Measurements from ENCODE around the gene MAD2L2.
"Not testable (repeated sequence)": the region's sequence is repeated elsewhere in the genome, so short reads cannot be mapped to it uniquely, and the experiment has no call there.

The MAD2L2 gene

DNA sequence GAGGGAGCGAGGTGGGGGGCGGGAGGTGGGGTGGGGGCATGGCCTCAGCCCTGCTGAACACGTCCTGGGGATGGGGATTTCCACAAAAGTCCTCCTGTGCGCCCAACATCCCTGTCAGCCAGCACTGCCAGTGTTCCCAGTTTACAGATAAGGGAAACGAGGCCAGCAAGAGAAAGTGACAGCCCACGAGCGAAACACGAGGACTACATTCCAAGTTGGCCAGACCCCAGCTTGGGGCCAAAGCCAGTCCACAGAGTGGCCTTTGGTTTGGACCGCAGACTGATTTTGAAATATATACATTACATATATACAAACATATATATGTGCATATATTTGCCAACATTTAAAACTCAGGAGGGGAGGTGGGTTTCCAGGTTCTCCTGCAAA, 31.7 kb downstream of the MAD2L2 start:
- H3K9me3 Mint-ChIP-seq: no peaks in the 10 kb centered on the region
- H3K36me3 Mint-ChIP-seq (ENCODE audit: low read depth): no peaks in the 10 kb centered on the region
- peaks cover 74% of the 10 kb centered on the region for H3K27me3 Mint-ChIP-seq
- H3K27ac Mint-ChIP-seq: no peak overlapping the region
- no peak overlapping the region for H3K4me3 Mint-ChIP-seq
- peaks cover 18% of the 10 kb centered on the region for H3K4me1 Mint-ChIP-seq (ENCODE audit: low read depth)
- intact Hi-C loops (cut with micrococcal nuclease): no loop called here

GRCh38 chr1:11648732-11649158, 32.2 kb downstream of the MAD2L2 start:
- no peaks in the 10 kb centered on the region for H3K36me3 Mint-ChIP-seq (ENCODE audit: low read depth)
- intact Hi-C loops (cut with micrococcal nuclease): no loop called here
- peaks cover 70% of the 10 kb centered on the region for H3K27me3 Mint-ChIP-seq
- no peak overlapping the region for H3K4me3 Mint-ChIP-seq
- no peak overlapping the region for H3K27ac Mint-ChIP-seq
- H3K4me1 Mint-ChIP-seq (ENCODE audit: low read depth): peaks cover 18% of the 10 kb centered on the region
- H3K9me3 Mint-ChIP-seq: no peaks in the 10 kb centered on the region

GRCh38 chr1:11648039-11648438, 32.9 kb downstream of the MAD2L2 start:
- intact Hi-C loops (cut with micrococcal nuclease): no loop called here
- Mint-ChIP-seq H3K27me3 (peaks cover 65% of the 10 kb centered on the region), H3K4me3 (no peak overlapping the region), H3K27ac (no peak overlapping the region), H3K4me1 (ENCODE audit: low read depth) (peaks cover 18% of the 10 kb centered on the region), H3K36me3 (ENCODE audit: low read depth) (no peaks in the 10 kb centered on the region), H3K9me3 (no peaks in the 10 kb centered on the region)

- H3K27ac Mint-ChIP-seq: no peak overlapping the region
- H3K36me3 Mint-ChIP-seq (ENCODE audit: low read depth): no peaks in the 10 kb centered on the region
- intact Hi-C loops (cut with micrococcal nuclease): no loop called here
- H3K9me3 Mint-ChIP-seq: no peaks in the 10 kb centered on the region
- peaks cover 59% of the 10 kb centered on the region for H3K27me3 Mint-ChIP-seq
- H3K4me1 Mint-ChIP-seq (ENCODE audit: low read depth): peaks cover 18% of the 10 kb centered on the region
- H3K4me3 Mint-ChIP-seq: no peak overlapping the region
These were observed 33.6 kb downstream of the MAD2L2 start for GRCh38 chr1:11647333-11647732.

GRCh38 chr1:11646317-11646716, 34.6 kb downstream of the MAD2L2 start:
- Mint-ChIP-seq H3K4me1 (ENCODE audit: low read depth) (peaks cover 18% of the 10 kb centered on the region), H3K27ac (no peak overlapping the region), H3K9me3 (no peaks in the 10 kb centered on the region), H3K36me3 (ENCODE audit: low read depth) (no peaks in the 10 kb centered on the region), H3K4me3 (no peak overlapping the region), H3K27me3 (peaks cover 58% of the 10 kb centered on the region)
- intact Hi-C loops (cut with micrococcal nuclease): no loop called here

DNA sequence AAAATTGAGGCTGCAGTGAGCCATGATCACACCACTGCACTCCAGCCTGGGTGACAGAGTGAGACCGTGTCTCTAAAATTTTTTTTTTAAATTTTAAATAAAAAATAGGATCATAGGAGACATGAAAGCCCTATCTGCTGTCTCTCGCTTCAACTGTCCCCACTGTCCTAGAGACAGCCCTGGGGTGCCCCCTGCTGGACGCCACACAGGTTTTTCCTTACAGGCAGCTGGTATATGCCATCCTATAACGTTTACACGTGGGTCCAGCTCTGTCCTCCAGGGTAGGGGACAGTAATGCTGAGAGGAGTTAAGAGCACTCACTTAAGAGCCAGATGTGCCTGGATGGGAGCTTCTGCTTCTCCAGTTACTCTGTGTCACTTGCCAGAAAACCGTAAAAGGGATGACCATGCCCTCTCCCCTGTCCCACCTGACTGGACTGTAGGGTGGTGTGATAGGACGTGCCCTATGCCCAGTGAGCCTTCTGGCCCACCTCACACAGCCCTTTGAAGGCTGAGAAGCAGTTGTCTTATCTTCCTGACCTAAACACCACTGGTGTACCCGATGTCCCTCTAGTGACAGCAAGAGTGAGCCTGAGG, 35.2 kb downstream of the MAD2L2 start:
- Mint-ChIP-seq H3K27me3 (peaks cover 57% of the 10 kb centered on the region), H3K36me3 (ENCODE audit: low read depth) (no peaks in the 10 kb centered on the region), H3K4me1 (ENCODE audit: low read depth) (peaks cover 12% of the 10 kb centered on the region), H3K4me3 (no peak overlapping the region), H3K9me3 (no peaks in the 10 kb centered on the region), H3K27ac (no peak overlapping the region)
- intact Hi-C loops (cut with micrococcal nuclease): no loop called here

DNA sequence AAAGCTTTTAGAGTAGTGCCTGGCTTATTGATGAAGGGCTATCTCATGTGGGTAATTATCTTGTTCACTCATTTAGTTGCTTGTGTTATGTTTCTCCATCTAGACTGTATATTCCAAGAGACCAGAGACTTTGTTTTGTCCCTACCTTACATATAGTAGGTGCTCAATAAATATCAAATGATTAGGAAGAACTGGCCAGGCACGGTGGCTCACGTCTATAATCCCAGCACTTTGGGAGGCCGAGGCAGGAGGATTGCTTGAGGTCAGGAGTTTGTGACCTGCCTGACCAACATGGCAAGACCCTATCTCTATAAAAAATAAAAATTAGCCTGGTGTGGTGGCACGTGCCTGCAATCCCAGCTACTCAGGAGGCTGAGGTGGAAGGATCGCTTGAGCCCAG, 35.7 kb downstream of the MAD2L2 start:
- peaks cover 53% of the 10 kb centered on the region for H3K27me3 Mint-ChIP-seq
- intact Hi-C loops (cut with micrococcal nuclease): no loop called here
- H3K9me3 Mint-ChIP-seq: no peaks in the 10 kb centered on the region
- H3K4me1 Mint-ChIP-seq (ENCODE audit: low read depth): peaks cover 7% of the 10 kb centered on the region
- H3K36me3 Mint-ChIP-seq (ENCODE audit: low read depth): no peaks in the 10 kb centered on the region
- no peak overlapping the region for H3K27ac Mint-ChIP-seq
- no peak overlapping the region for H3K4me3 Mint-ChIP-seq

DNA sequence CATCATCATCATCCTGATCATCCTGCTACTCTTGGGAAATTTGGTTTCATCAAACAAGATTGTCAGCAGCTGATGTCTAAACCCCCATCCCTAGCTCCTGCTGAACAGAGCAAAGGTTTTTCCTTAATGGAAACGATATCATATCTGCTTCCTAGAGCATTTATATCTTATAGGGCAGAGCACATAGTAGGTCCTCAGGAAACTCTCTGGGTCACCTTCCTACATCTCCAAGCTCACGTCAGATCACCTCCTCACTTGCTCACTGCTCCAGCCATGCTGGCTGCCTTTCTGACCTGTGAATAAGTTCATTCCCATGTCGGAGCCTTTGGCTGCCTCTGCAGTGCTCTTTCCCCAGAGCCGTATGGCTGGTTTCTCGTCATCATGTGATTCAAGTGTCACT, 37.2 kb downstream of the MAD2L2 start:
- H3K4me1 Mint-ChIP-seq (ENCODE audit: low read depth): no peaks in the 10 kb centered on the region
- peaks cover 45% of the 10 kb centered on the region for H3K27me3 Mint-ChIP-seq

DNA sequence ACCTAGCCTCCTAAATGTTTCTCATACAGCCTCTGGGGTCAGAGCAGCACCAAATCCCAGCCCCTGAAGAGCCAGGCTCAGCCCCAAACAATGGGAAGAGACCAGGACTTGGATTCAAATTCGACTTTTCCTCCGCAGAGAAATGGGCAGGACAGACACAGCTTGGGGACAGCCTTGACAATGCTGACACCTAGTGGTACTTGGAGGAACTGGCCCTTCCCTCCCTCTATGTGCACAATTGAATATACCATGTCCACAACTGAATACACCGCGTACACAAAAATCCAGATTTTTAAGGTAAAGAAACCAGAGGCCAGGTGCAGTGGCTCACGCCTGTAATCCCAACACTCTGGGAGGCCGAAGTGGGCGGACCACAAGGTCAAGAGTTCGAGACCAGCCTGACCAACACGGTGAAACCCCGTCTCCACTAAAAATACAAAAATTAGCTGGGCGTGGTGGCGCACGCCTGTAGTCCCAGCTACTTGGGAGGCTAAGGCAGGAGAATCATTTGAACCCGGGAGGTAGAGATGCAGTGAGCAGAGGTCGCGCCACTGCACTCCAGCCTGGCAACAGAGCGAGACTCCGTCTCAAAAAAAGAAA, 38.4 kb downstream of the MAD2L2 start:
- intact Hi-C loops (cut with micrococcal nuclease): loop anchor here (2.0 kb wide), 1 partner anchor 606 kb away; no protein-coding TSS in a partner anchor
- not testable (repeated sequence) for H3K9me3 Mint-ChIP-seq; H3K4me3 Mint-ChIP-seq; H3K27ac Mint-ChIP-seq; H3K4me1 Mint-ChIP-seq (ENCODE audit: low read depth); H3K36me3 Mint-ChIP-seq (ENCODE audit: low read depth)
- H3K27me3 Mint-ChIP-seq: peaks cover 41% of the 10 kb centered on the region

More for the DNA sequence above, 37.2 kb downstream of the MAD2L2 start:
- intact Hi-C loops (cut with micrococcal nuclease): loop anchor here (2.0 kb wide), 1 partner anchor 607 kb away; no protein-coding TSS in a partner anchor
- Mint-ChIP-seq H3K36me3 (ENCODE audit: low read depth) (no peaks in the 10 kb centered on the region), H3K4me3 (no peak overlapping the region), H3K27ac (no peak overlapping the region), H3K9me3 (no peaks in the 10 kb centered on the region)

GRCh38 chr1:11641776-11642305, 39.1 kb downstream of the MAD2L2 start:
- H3K4me1 Mint-ChIP-seq (ENCODE audit: low read depth): no peaks in the 10 kb centered on the region
- intact Hi-C loops (cut with micrococcal nuclease): loop anchor here (2.0 kb wide), 2 partner anchors 305 to 605 kb away; no protein-coding TSS in a partner anchor
- H3K4me3 Mint-ChIP-seq: no peak overlapping the region
- H3K27me3 Mint-ChIP-seq: peaks cover 35% of the 10 kb centered on the region
- H3K9me3 Mint-ChIP-seq: no peaks in the 10 kb centered on the region
- H3K27ac Mint-ChIP-seq: no peak overlapping the region
- no peaks in the 10 kb centered on the region for H3K36me3 Mint-ChIP-seq (ENCODE audit: low read depth)

GRCh38 chr1:11640944-11641343, 40.0 kb downstream of the MAD2L2 start:
- Mint-ChIP-seq H3K9me3 (no peaks in the 10 kb centered on the region), H3K36me3 (ENCODE audit: low read depth) (no peaks in the 10 kb centered on the region)
- intact Hi-C loops (cut with micrococcal nuclease): loop anchor here (2.0 kb wide), 1 partner anchor 304 kb away; no protein-coding TSS in a partner anchor

DNA sequence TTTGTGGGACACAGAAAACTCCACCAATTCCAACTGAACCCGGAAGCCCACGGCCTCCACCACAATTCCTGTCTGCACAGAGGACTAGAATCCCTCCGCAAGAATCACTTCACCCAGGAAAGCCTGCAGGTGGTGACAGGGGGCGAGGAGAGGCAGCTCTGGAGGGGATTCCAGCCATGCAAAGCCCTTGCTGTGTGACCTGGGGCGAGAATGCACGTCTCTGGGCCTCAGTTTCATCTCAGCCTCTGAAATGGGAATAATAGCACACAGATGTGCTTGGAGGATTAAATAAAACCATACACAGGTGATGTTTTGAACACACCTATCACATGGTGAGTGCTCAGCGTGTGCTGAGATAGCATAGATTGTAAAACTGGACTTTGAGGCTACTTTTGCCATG, 40.8 kb downstream of the MAD2L2 start:
- Mint-ChIP-seq H3K4me1 (ENCODE audit: low read depth) (no peaks in the 10 kb centered on the region), H3K9me3 (no peaks in the 10 kb centered on the region), H3K4me3 (no peak overlapping the region), H3K36me3 (ENCODE audit: low read depth) (no peaks in the 10 kb centered on the region), H3K27me3 (peaks cover 34% of the 10 kb centered on the region), H3K27ac (no peak overlapping the region)
- intact Hi-C loops (cut with micrococcal nuclease): loop anchor here (2.0 kb wide), 1 partner anchor 303 kb away; no protein-coding TSS in a partner anchor

More at GRCh38 chr1:11640944-11641343, 40.0 kb downstream of the MAD2L2 start:
- Mint-ChIP-seq H3K4me1 (ENCODE audit: low read depth) (no peaks in the 10 kb centered on the region), H3K27ac (no peak overlapping the region), H3K4me3 (no peak overlapping the region), H3K27me3 (peaks cover 30% of the 10 kb centered on the region)

DNA sequence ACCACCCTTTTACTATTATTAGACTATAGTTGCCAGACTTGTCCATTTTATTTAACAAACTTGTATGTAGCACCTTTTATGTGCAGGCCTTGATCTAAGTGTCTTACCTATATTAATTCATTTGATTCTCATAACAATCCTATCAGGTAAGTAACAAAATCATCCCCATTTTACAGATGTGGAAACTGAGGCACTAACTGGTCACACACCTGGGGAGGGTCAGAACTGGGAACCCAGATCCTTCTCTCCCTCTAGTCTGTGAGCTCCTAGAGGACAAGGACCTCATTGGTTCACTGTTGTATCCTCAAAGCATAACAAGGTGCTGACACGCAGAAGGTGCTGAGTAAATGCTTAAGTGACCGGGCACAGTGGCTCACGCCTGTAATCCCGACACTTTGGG, 41.6 kb downstream of the MAD2L2 start:
- H3K4me1 Mint-ChIP-seq (ENCODE audit: low read depth): no peaks in the 10 kb centered on the region
- peaks cover 33% of the 10 kb centered on the region for H3K27me3 Mint-ChIP-seq
- H3K27ac Mint-ChIP-seq: no peak overlapping the region
- H3K36me3 Mint-ChIP-seq (ENCODE audit: low read depth): no peaks in the 10 kb centered on the region
- H3K9me3 Mint-ChIP-seq: no peaks in the 10 kb centered on the region
- intact Hi-C loops (cut with micrococcal nuclease): no loop called here
- no peak overlapping the region for H3K4me3 Mint-ChIP-seq

GRCh38 chr1:11638121-11638520, 42.8 kb downstream of the MAD2L2 start:
- H3K36me3 Mint-ChIP-seq (ENCODE audit: low read depth): no peaks in the 10 kb centered on the region
- intact Hi-C loops (cut with micrococcal nuclease): no loop called here
- H3K9me3 Mint-ChIP-seq: no peaks in the 10 kb centered on the region
- no peak overlapping the region for H3K4me3 Mint-ChIP-seq
- no peaks in the 10 kb centered on the region for H3K4me1 Mint-ChIP-seq (ENCODE audit: low read depth)
- no peak overlapping the region for H3K27ac Mint-ChIP-seq
- H3K27me3 Mint-ChIP-seq: peaks cover 31% of the 10 kb centered on the region

Data from dendritic cell treated with granulocyte-macrophage colony-stimulating factor and Interleukin-4, amounts not matched to agents 40 ng/mL and 50 ng/mL, for 4 days (primary cell).